T-cell (primary cell): ENCODE results near the gene CAMSAP2. TPM values are rescaled to one million over a fixed set of nuclear protein-coding genes. Genes with fewer than 3 reads are reported as not detected.

Experiments
- ATAC-seq, 4 experiments: fragments of 200-7000 bp in 3 of 4; fragments of 150-1000 bp in 1 of 4; cut with Tn5 transposase; replicated peaks in 1 of 4; 1 replicate in 3 of 4; 2 replicates in 1 of 4; pipeline ENCODE4 v1.10.0; 2021; ENCODE audit warnings: moderate library complexity in 3 of 4, mild to moderate bottlenecking in 2 of 4, moderate number of reproducible peaks in 1 of 4
- CTCF ChIA-PET, 2 donors: fragments of 300-600 bp; sonication (Branson Sonifier 250); formaldehyde crosslinking; loops; one replicate each; lab custom pipeline; 2022; ENCODE audit warnings: antibody characterized with exemption in 2 of 2; lab: Charles Lee
- POLR2A ChIA-PET, 2 donors: fragments of 300-600 bp; sonication (Branson Sonifier 250); formaldehyde crosslinking; loops; one replicate each; lab custom pipeline; 2022; ENCODE audit warnings: antibody characterized with exemption in 2 of 2; lab: Charles Lee
- DNase-seq, 35 experiments: peaks; one replicate each; pipeline versions ENCODE4 v3.0.0 to v3.0.0-alpha.2; 2013 to 2023
- H3K27ac ChIP-seq: one replicate; pipeline ENCODE4 v1.5.1; 2013; ENCODE audit warnings: low read length
- H3K27me3 ChIP-seq, 2 experiments: replicated peaks in 1 of 2; 1 replicate in 1 of 2; 2 replicates in 1 of 2; pipeline versions ENCODE4 v1.6.1 to v1.7.0; 2013; ENCODE audit warnings: low read length in 1 of 2, mixed read lengths in 1 of 2; ENCODE audit not compliant: control insufficient read depth in 2 of 2, insufficient read depth in 2 of 2; ENCODE audit errors: extremely low read depth in 1 of 2
- H3K36me3 ChIP-seq, 2 donors: 1 replicate in 1 of 2; 2 replicates in 1 of 2; pipeline versions ENCODE4 v1.6.1 to v1.7.0; 2013; ENCODE audit warnings: low read length in 1 of 2; ENCODE audit not compliant: control insufficient read depth in 2 of 2, insufficient read depth in 1 of 2; ENCODE audit errors: extremely low read depth in 1 of 2
- H3K4me1 ChIP-seq, 2 experiments: 1 replicate in 1 of 2; 2 replicates in 1 of 2; pipeline versions ENCODE4 v1.6.1 to v1.7.0; 2013; ENCODE audit warnings: low read length in 2 of 2, mixed read lengths in 1 of 2; ENCODE audit not compliant: insufficient read depth in 2 of 2, control insufficient read depth in 1 of 2; ENCODE audit errors: extremely low read depth in 1 of 2
- H3K4me3 ChIP-seq, 2 donors: 1 replicate in 1 of 2; 2 replicates in 1 of 2; pipeline versions ENCODE4 v1.5.1 to v1.7.0; 2013; ENCODE audit warnings: mild to moderate bottlenecking in 2 of 2, low read length in 1 of 2, moderate library complexity in 1 of 2; ENCODE audit not compliant: control insufficient read depth in 1 of 2; ENCODE audit errors: extremely low read depth in 1 of 2
- H3K9me3 ChIP-seq: 2 replicates; pipeline ENCODE4 v1.7.0; 2013
- H3K27ac Mint-ChIP-seq, 2 donors: one replicate each; pipeline ENCODE4 v1.8.0; 2020 to 2021; ENCODE audit warnings: mild to moderate bottlenecking in 2 of 2, mixed read lengths in 2 of 2
- H3K27me3 Mint-ChIP-seq, 2 donors: one replicate each; pipeline ENCODE4 v1.8.0; 2021 to 2022; ENCODE audit warnings: mixed read lengths in 2 of 2
- H3K36me3 Mint-ChIP-seq: one replicate; pipeline ENCODE4 v1.8.0; 2021; ENCODE audit warnings: mixed read lengths
- H3K4me1 Mint-ChIP-seq, 3 donors: one replicate each; pipeline ENCODE4 v1.8.0; 2020 to 2022; ENCODE audit warnings: mixed read lengths in 3 of 3, mild to moderate bottlenecking in 1 of 3
- H3K4me3 Mint-ChIP-seq, 3 donors: one replicate each; pipeline ENCODE4 v1.8.0; 2020 to 2022; ENCODE audit warnings: mild to moderate bottlenecking in 3 of 3, mixed read lengths in 3 of 3, moderate library complexity in 3 of 3
- H3K9me3 Mint-ChIP-seq, 3 donors: one replicate each; pipeline ENCODE4 v1.8.0; 2020 to 2022; ENCODE audit warnings: mixed read lengths in 3 of 3
- WGBS: methylation state at CpG from one replicate; pipeline ENCODE4 v1.1.5; 2013; ENCODE audit warnings: missing lambda C conversion rate; ENCODE audit not compliant: insufficient coverage; 5-methylcytosine and 5-hydroxymethylcytosine counted together
- total RNA-seq, 35 experiments: library from RNA in 6 of 35; stranded (reverse) in 6 of 35; fragments of 120-200 nt in 1 of 35; gene quantifications; one replicate each; pipeline versions ENCODE4 v1.2.1 to v1.2.4 and lab custom pipeline; 2013 to 2026

The CAMSAP2 gene
- total RNA-seq (1 to 10 TPM; 4.6 to 9.1 (median 5.2) TPM), total RNA-seq (lab: John Stamatoyannopoulos, UW) (7.8 to 78.0 (median 20.1) reads per million in 29 experiments)
- total RNA-seq (2013) = 4.3 TPM

DNA sequence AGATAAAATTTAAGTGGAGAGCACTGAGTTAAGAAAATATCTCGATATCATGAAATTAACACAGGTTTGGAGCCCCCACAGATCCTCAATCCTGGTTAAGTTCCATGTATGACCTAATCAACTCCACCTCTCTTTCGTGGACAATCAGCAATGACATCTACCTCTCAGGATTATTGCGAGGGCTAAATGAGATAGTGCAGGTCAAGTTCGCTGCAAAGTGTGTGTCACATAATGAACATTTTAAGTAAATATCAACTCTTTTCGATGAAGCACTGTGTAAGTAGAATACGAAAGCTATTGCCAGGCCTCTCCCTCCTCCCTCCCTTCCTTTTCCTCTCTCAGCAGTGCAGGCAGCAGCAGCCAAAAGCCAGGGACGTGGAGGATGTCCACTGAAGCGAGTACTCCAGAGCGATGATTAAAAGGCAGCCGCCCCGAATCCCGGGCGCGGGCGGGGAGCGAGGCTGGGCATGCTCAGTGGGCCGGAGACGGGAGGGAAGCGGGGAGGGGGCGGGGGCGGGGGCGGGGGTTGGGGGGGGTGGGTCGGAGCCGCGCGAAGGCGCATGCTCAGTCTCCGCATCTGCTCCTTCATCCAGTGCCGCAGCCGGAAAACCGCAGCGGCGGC, at the start of gene CAMSAP2:
Gene CAMSAP2, plus strand, starts transcription at position 567 of the 622 bp plus-strand sequence. CDS start 935 bp downstream, outside the sequence.
- no peaks in the 10 kb centered on the region for H3K36me3 Mint-ChIP-seq
- Histone ChIP-seq H3K27ac (peak within 1 kb of the TSS; percentile 38), H3K36me3 (no peaks in the 10 kb centered on the region), H3K27me3 (peaks cover 0 to 18% of the 10 kb centered on the region in 2 experiments), H3K9me3 (no peaks in the 10 kb centered on the region), H3K4me3 (peak within 1 kb of the TSS; percentile 84 to 91), H3K4me1 (peaks cover 11 to 15% of the 10 kb centered on the region in 2 experiments)
- WGBS = 0% methylated on average over 11 of the region's 33 CpGs
- H3K27ac Mint-ChIP-seq = peak within 1 kb of the TSS; percentile 88 to 93
- CTCF ChIA-PET = interaction anchor here (0.5 to 1.5 kb wide), 5 partner anchors 65 to 385 kb away, joined by 3 to 5 read pairs (median 3); no protein-coding TSS in a partner anchor
- no peaks in the 10 kb centered on the region for H3K27me3 Mint-ChIP-seq
- DNase-seq (peak in 30 of 35 experiments; percentile 8 to 80 (median 46)), ATAC-seq (peak; percentile 63 to 77 (median 70))
- H3K4me3 Mint-ChIP-seq = peak within 1 kb of the TSS; percentile 94 to 98 (median 96)
- no peaks in the 10 kb centered on the region for H3K9me3 Mint-ChIP-seq
- POLR2A ChIA-PET = interaction anchor here (0.5 to 1.0 kb wide), 4 partner anchors 9 to 139 kb away, joined by 3 read pairs; no protein-coding TSS in a partner anchor
- H3K4me1 Mint-ChIP-seq = peaks cover 35 to 43% (median 40%) of the 10 kb centered on the region in 3 donors

DNA sequence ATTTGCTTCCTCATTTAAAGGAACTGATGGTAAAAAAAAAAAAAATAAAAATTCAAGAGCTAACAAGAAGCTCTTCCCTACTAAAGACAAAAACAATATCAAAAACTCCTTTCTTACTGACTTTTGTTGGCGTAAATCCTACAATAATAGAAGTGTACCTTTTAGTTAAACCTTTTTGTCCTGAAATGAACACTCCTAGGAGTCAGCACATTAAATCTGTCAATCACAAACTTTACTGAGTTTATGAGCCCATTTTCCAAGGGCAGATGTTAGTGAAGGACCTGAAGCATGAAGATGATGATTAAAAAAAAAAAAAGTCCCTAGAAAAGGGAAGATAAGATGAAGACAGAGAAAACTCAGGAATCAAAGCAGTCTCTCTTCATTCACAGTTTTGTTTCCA, 46.4 kb upstream of the CAMSAP2 start:
- no peak for DNase-seq
- H3K36me3 ChIP-seq = no peaks in the 10 kb centered on the region
- no peak overlapping the region for H3K27ac ChIP-seq
- no CpG with 5 or more reads among the region's 1 CpG for WGBS
- Mint-ChIP-seq H3K4me3 (no peak overlapping the region), H3K27me3 (peaks cover 9 to 13% of the 10 kb centered on the region in 2 donors), H3K9me3 (no peaks in the 10 kb centered on the region), H3K27ac (no peak overlapping the region), H3K4me1 (no peaks in the 10 kb centered on the region), H3K36me3 (no peaks in the 10 kb centered on the region)
- ATAC-seq = no peak
- no peaks in the 10 kb centered on the region for H3K9me3 ChIP-seq
- ChIA-PET CTCF (interaction anchor here in 1 of 2 donors (0.6 kb wide), 1 partner anchor 16 kb away, joined by 3 read pairs; no protein-coding TSS in a partner anchor), POLR2A (no interaction called here)
- H3K4me3 ChIP-seq = no peak overlapping the region
- peaks cover 0 to 2% of the 10 kb centered on the region in 2 experiments for H3K27me3 ChIP-seq
- H3K4me1 ChIP-seq = no peaks in the 10 kb centered on the region

DNA sequence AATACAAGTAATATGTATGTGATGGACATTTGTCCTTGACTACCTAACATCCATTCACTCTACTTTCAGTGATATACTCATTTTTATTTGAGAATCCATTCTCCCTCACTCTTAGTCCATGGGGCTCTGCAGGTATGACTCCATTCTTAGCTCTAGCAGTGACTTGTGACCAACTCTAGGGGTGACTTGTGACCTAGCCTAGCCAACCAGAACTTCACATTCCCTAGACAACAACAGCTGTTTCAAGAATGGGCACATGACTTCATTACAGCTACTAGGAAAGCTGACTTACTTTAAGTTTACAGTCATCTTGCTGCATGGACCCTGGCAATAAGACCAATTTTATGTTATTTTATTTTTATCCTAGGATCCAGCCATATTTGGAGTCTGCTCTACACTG, 45.4 kb upstream of the CAMSAP2 start:
- H3K4me3 ChIP-seq = no peak overlapping the region
- H3K4me1 ChIP-seq = no peaks in the 10 kb centered on the region
- POLR2A ChIA-PET = interaction anchor here in 1 of 2 donors (0.7 kb wide), 1 partner anchor 148 kb away, joined by 3 read pairs; no protein-coding TSS in a partner anchor
- no peak for DNase-seq
- H3K27ac ChIP-seq = no peak overlapping the region
- Mint-ChIP-seq H3K27ac (no peak overlapping the region), H3K9me3 (no peaks in the 10 kb centered on the region), H3K27me3 (peaks cover 6 to 9% of the 10 kb centered on the region in 2 donors), H3K4me3 (no peak overlapping the region), H3K4me1 (no peaks in the 10 kb centered on the region), H3K36me3 (no peaks in the 10 kb centered on the region)
- no peak for ATAC-seq
- H3K36me3 ChIP-seq = no peaks in the 10 kb centered on the region
- H3K27me3 ChIP-seq = peaks cover 0 to 2% of the 10 kb centered on the region in 2 experiments
- CTCF ChIA-PET = interaction anchor here in 1 of 2 donors (0.7 kb wide), 1 partner anchor 59 kb away, joined by 3 read pairs; no protein-coding TSS in a partner anchor
- H3K9me3 ChIP-seq = no peaks in the 10 kb centered on the region

DNA sequence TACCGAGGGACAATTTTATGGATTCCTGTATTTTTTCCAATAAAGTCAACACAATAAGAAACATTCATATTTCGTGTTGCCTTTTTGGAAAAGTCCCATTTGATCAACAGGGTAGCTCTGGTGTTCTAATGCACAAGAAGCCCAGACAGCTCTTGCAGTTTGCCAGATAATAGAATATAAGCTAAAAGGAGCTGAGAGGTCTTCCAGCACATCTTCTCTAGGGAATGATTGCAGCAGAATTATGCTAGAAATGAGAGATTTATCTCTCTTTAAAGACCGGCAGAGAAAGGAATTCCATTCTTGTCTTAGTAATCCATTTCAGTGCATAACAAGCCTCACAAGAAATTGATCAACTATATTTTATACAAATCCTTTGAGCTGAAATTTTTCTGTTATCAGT, 44.0 kb upstream of the CAMSAP2 start:
- H3K4me3 ChIP-seq = no peak overlapping the region
- Mint-ChIP-seq H3K27ac (no peak overlapping the region), H3K9me3 (no peaks in the 10 kb centered on the region), H3K27me3 (peaks cover 6 to 10% of the 10 kb centered on the region in 2 donors), H3K4me1 (no peaks in the 10 kb centered on the region), H3K4me3 (no peak overlapping the region), H3K36me3 (no peaks in the 10 kb centered on the region)
- 67% methylated on average over 1 of the region's 3 CpGs for WGBS
- no peaks in the 10 kb centered on the region for H3K4me1 ChIP-seq
- peaks cover 0 to 2% of the 10 kb centered on the region in 2 experiments for H3K27me3 ChIP-seq
- no peak for ATAC-seq
- no peaks in the 10 kb centered on the region for H3K9me3 ChIP-seq
- ChIA-PET POLR2A (interaction anchor here in 1 of 2 donors (0.9 kb wide), 1 partner anchor 70 kb away, joined by 3 read pairs; no protein-coding TSS in a partner anchor), CTCF (no interaction called here)
- H3K36me3 ChIP-seq = no peaks in the 10 kb centered on the region
- no peak for DNase-seq
- no peak overlapping the region for H3K27ac ChIP-seq

DNA sequence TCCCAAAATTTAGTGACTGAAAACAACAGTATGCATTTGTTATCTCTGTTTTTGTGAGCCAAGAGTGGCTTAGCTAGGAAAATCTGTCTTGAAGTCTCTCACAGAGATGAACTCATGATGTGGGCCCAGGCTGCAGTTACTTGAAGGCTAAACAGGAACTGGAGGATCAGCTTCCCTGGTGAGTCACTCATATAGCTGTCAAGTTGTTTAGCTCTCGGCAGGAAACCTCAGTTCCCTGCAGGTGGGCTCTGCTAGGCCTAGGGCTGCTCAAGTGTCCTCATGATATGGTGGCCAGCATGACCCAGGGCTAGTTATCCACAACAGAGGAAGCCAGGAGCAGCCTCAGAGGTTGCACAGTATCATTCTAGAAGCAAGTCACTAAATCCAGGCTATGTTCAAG, 38.8 kb upstream of the CAMSAP2 start:
- POLR2A ChIA-PET = no interaction called here
- DNase-seq = no peak

GRCh38 chr1:200704986-200705500, 33.6 kb upstream of the CAMSAP2 start:
- Mint-ChIP-seq H3K4me1 (peaks cover 0 to under 1% (median 0%) of the 10 kb centered on the region in 3 donors), H3K9me3 (no peaks in the 10 kb centered on the region), H3K4me3 (no peak overlapping the region), H3K27ac (no peak overlapping the region), H3K36me3 (no peaks in the 10 kb centered on the region), H3K27me3 (peaks cover 0 to 3% of the 10 kb centered on the region in 2 donors)
- H3K36me3 ChIP-seq = no peaks in the 10 kb centered on the region
- H3K9me3 ChIP-seq = no peaks in the 10 kb centered on the region
- no peak overlapping the region for H3K4me3 ChIP-seq
- POLR2A ChIA-PET = no interaction called here
- no peaks in the 10 kb centered on the region for H3K4me1 ChIP-seq
- H3K27ac ChIP-seq = no peak overlapping the region
- 100% methylated on average over 1 of the region's 3 CpGs for WGBS
- ATAC-seq (no peak), DNase-seq (no peak)
- CTCF ChIA-PET = no interaction called here
- no peaks in the 10 kb centered on the region for H3K27me3 ChIP-seq

More for the DNA sequence above, 38.8 kb upstream of the CAMSAP2 start:
- Mint-ChIP-seq H3K27ac (no peak overlapping the region), H3K27me3 (peaks cover 10% of the 10 kb centered on the region in 2 donors), H3K4me3 (no peak overlapping the region), H3K36me3 (no peaks in the 10 kb centered on the region), H3K4me1 (peaks cover 0 to 1% (median 0%) of the 10 kb centered on the region in 3 donors), H3K9me3 (no peaks in the 10 kb centered on the region)
- 54% methylated on average over 1 of the region's 1 CpG for WGBS
- ATAC-seq = peak in 1 of 4 experiments; percentile 64
- Histone ChIP-seq H3K36me3 (no peaks in the 10 kb centered on the region), H3K9me3 (no peaks in the 10 kb centered on the region), H3K27me3 (no peaks in the 10 kb centered on the region), H3K4me1 (no peaks in the 10 kb centered on the region), H3K27ac (no peak overlapping the region), H3K4me3 (no peak overlapping the region)
- CTCF ChIA-PET = no interaction called here
